HCT116 (cell line): ENCODE measurements around the gene ARPC4. TPM values are rescaled to one million over a fixed set of nuclear protein-coding genes. Genes with fewer than 3 reads are reported as not detected.

Source experiments
- ATAC-seq: fragments of 200-7000 bp; cut with Tn5 transposase; 2 replicates; pipeline ENCODE4 v1.9.1; 2020; ENCODE audit warnings: mild to moderate bottlenecking, moderate library complexity
- BruUV-seq: library from RNA; stranded (reverse); fragments of 400-500 nt; replicated peaks from 2 replicates; lab custom pipeline; 2021; lab: Mats Ljungman, UMichigan
- CTCF ChIA-PET: fragments of 300-600 bp; sonication (Branson Sonifier 250); formaldehyde crosslinking; loops from one replicate; lab custom pipeline; 2021; ENCODE audit warnings: antibody characterized with exemption; lab: Charles Lee
- POLR2A ChIA-PET: fragments of 300-600, 350-600 bp; sonication (Branson Sonifier 250); formaldehyde crosslinking; loops from one replicate; lab custom pipeline; 2021; ENCODE audit warnings: antibody characterized with exemption; lab: Charles Lee
- RAD21 ChIA-PET, 2 experiments: fragments of 300-600 bp; sonication (Branson Sonifier 250); formaldehyde crosslinking; loops; one replicate each; lab custom pipeline; 2023; ENCODE audit warnings: low total read pairs in 2 of 2; ENCODE audit not compliant: uncharacterized antibody in 2 of 2, unreplicated experiment in 2 of 2, low non-redundant PET in 1 of 2; lab: Charles Lee
- DNase-seq: peaks from one replicate; pipeline ENCODE4 v3.0.0-alpha.2; 2010; ENCODE audit warnings: low read depth, low spot score
- H2AFZ ChIP-seq: fragments of 200-600 bp; shearing (Covaris generic), sonication (generic); 2 replicates; pipeline ENCODE4 v1.6.1; 2017; ENCODE audit warnings: low read depth, mixed run types, mixed read lengths, antibody characterized with exemption, low read length; ENCODE audit not compliant: poor library complexity, severe bottlenecking
- H3K27ac ChIP-seq: 2 replicates; pipeline ENCODE4 v1.5.1; 2012; ENCODE audit warnings: low read depth, low read length
- H3K27me3 ChIP-seq: fragments of 200-600 bp; sonication (generic); 2 replicates; pipeline ENCODE4 v1.6.1; 2016; ENCODE audit warnings: mixed run types, low read length, mixed read lengths; ENCODE audit not compliant: insufficient read depth
- H3K36me3 ChIP-seq, 2 experiments: fragments of 200-500 bp in 1 of 2; fragments of 200-600 bp in 1 of 2; sonication (Bioruptor generic) in 1 of 2; sonication (generic) in 1 of 2; 2 replicates each; pipeline versions ENCODE4 v1.5.1 to v1.6.1; 2014 to 2016; ENCODE audit warnings: low read length in 2 of 2, inconsistent platforms in 1 of 2, mixed read lengths in 1 of 2, mixed run types in 1 of 2; ENCODE audit not compliant: insufficient read depth in 2 of 2, control insufficient read depth in 1 of 2
- H3K4me1 ChIP-seq, 2 experiments: fragments of 200-600 bp in 1 of 2; sonication (generic) in 1 of 2; 2 replicates each; pipeline versions ENCODE4 v1.5.1 to v1.6.1; 2012 to 2017; ENCODE audit warnings: low read length in 2 of 2, inconsistent platforms in 1 of 2, mild to moderate bottlenecking in 1 of 2, mixed read lengths in 1 of 2, mixed run types in 1 of 2, moderate library complexity in 1 of 2; ENCODE audit not compliant: insufficient read depth in 2 of 2, control insufficient read depth in 1 of 2
- H3K4me2 ChIP-seq: fragments of 200-600 bp; sonication (generic); 2 replicates; pipeline ENCODE4 v1.6.1; 2017; ENCODE audit warnings: mixed run types, low read length, mixed read lengths
- H3K4me3 ChIP-seq, 2 experiments: fragments of 200-600 bp in 1 of 2; sonication (generic) in 1 of 2; replicated peaks in 1 of 2; 2 replicates each; pipeline ENCODE4 v1.5.1; 2011 to 2016; ENCODE audit warnings: low read length in 2 of 2, control low read depth in 1 of 2, low read depth in 1 of 2, mild to moderate bottlenecking in 1 of 2, mixed read lengths in 1 of 2, mixed run types in 1 of 2
- H3K79me2 ChIP-seq: fragments of 200-600 bp; sonication (generic); 2 replicates; pipeline ENCODE4 v1.6.1; 2017; ENCODE audit warnings: mild to moderate bottlenecking, mixed run types, low read length, moderate library complexity, mixed read lengths; ENCODE audit not compliant: insufficient read depth
- H3K9ac ChIP-seq: fragments of 200-600 bp; sonication (generic); 2 replicates; pipeline ENCODE4 v1.6.1; 2016; ENCODE audit warnings: low read length, mixed read lengths
- H3K9me2 ChIP-seq: fragments of 200-600 bp; sonication (generic), shearing (Covaris generic); 2 replicates; pipeline ENCODE4 v1.6.1; 2017; ENCODE audit warnings: mixed run types, mild to moderate bottlenecking, moderate library complexity; ENCODE audit not compliant: insufficient read depth
- H3K9me3 ChIP-seq, 2 experiments: fragments of 200-500 bp in 1 of 2; fragments of 200-600 bp in 1 of 2; sonication (Bioruptor generic) in 1 of 2; sonication (generic) in 1 of 2; 2 replicates each; pipeline ENCODE4 v1.6.1; 2014 to 2017; ENCODE audit warnings: low read length in 2 of 2, mixed read lengths in 2 of 2, inconsistent platforms in 1 of 2, low read depth in 1 of 2, mild to moderate bottlenecking in 1 of 2, mixed run types in 1 of 2, moderate library complexity in 1 of 2; ENCODE audit not compliant: control insufficient read depth in 1 of 2, insufficient read depth in 1 of 2
- H4K20me1 ChIP-seq: fragments of 200-600 bp; sonication (generic), shearing (Covaris generic); 2 replicates; pipeline ENCODE4 v1.6.1; 2017; ENCODE audit warnings: mixed run types, mild to moderate bottlenecking, moderate library complexity; ENCODE audit not compliant: insufficient read depth
- CBX3 ChIP-seq: IDR thresholded peaks from 2 replicates; pipeline ENCODE4 v1.6.1; 2012; ENCODE audit warnings: low read depth
- CEBPB ChIP-seq: IDR thresholded peaks from 2 replicates; pipeline ENCODE4 v1.6.1; 2012; ENCODE audit warnings: low read depth
- EGR1 ChIP-seq: IDR thresholded peaks from 2 replicates; pipeline ENCODE4 v1.6.1; 2012; ENCODE audit warnings: low read depth
- ELF1 ChIP-seq: IDR thresholded peaks from 2 replicates; pipeline ENCODE4 v1.6.1; 2012; ENCODE audit warnings: low read depth, borderline replicate concordance
- EZH2 ChIP-seq: fragments of 200-600 bp; sonication (generic); IDR thresholded peaks from 2 replicates; pipeline ENCODE4 v1.6.1; 2017; ENCODE audit warnings: antibody characterized with exemption, mixed run types
- EZH2phosphoT487 ChIP-seq: fragments of 200-600 bp; IDR thresholded peaks from 2 replicates; pipeline ENCODE4 v1.6.1; 2018; ENCODE audit warnings: antibody characterized with exemption, borderline replicate concordance
- FOSL1 ChIP-seq: IDR thresholded peaks from 2 replicates; pipeline ENCODE4 v1.6.1; 2012; ENCODE audit warnings: low read depth
- JUND ChIP-seq: IDR thresholded peaks from 2 replicates; pipeline ENCODE4 v1.6.1; 2012
- MAX ChIP-seq: IDR thresholded peaks from 2 replicates; pipeline ENCODE4 v1.6.1; 2012
- POLR2A ChIP-seq: IDR thresholded peaks from 2 replicates; pipeline ENCODE4 v1.7.0; 2011; ENCODE audit warnings: borderline replicate concordance; ENCODE audit not compliant: insufficient read depth, insufficient read length; ENCODE audit errors: extremely low read depth
- POLR2AphosphoS5 ChIP-seq: IDR thresholded peaks from 2 replicates; pipeline ENCODE4 v1.6.1; 2011; ENCODE audit warnings: mild to moderate bottlenecking, low read depth, low read length, moderate library complexity
- RAD21 ChIP-seq: IDR thresholded peaks from 2 replicates; pipeline ENCODE4 v1.6.1; 2012; ENCODE audit warnings: low read depth, mild to moderate bottlenecking
- REST ChIP-seq: IDR thresholded peaks from 2 replicates; pipeline ENCODE4 v1.6.1; 2012; ENCODE audit warnings: low read depth
- SIN3A ChIP-seq: IDR thresholded peaks from 2 replicates; pipeline ENCODE4 v1.6.1; 2012; ENCODE audit warnings: low read depth
- SP1 ChIP-seq: IDR thresholded peaks from 2 replicates; pipeline ENCODE4 v1.6.1; 2012; ENCODE audit warnings: low read depth
- SRF ChIP-seq: IDR thresholded peaks from 2 replicates; pipeline ENCODE4 v1.6.1; 2012; ENCODE audit warnings: low read depth
- YY1 ChIP-seq: IDR thresholded peaks from 2 replicates; pipeline ENCODE4 v1.6.1; 2011; ENCODE audit warnings: low read length, low read depth, moderate library complexity, mild to moderate bottlenecking; ENCODE audit not compliant: insufficient replicate concordance; ENCODE audit errors: extremely low read depth
- ZBTB33 ChIP-seq: IDR thresholded peaks from 2 replicates; pipeline ENCODE4 v1.6.1; 2011; ENCODE audit warnings: mild to moderate bottlenecking, low read length, moderate library complexity; ENCODE audit not compliant: insufficient replicate concordance; ENCODE audit errors: extremely low read depth
- ZFX ChIP-seq: fragments of 450-650 bp; IDR thresholded peaks from 2 replicates; pipeline ENCODE4 v1.6.1; 2017
- ZNF274 ChIP-seq: fragments of 200-500 bp; sonication (Bioruptor generic); IDR thresholded peaks from 2 replicates; pipeline ENCODE4 v1.6.1; 2014; ENCODE audit warnings: mild to moderate bottlenecking, low read depth, low read length, inconsistent platforms
- intact Hi-C: fragments of 100-400 bp; cut with micrococcal nuclease; formaldehyde crosslinking; loops from 2 replicates; pipeline ENCODE4 v1.10.0; 2022
- total RNA-seq: library from RNA; stranded (reverse); gene quantifications from one replicate; pipeline ENCODE4 v1.2.1, GENCODE V29; 2021; ENCODE audit not compliant: unreplicated experiment

Gene ARPC4
- total RNA-seq, 1 experiment from 2014 or later: 110 TPM

- Histone ChIP-seq H4K20me1 (no peaks in the 10 kb centered on the region), H3K36me3 (0 out of 4 replicates have a peak, but pooled peaks cover 0 to 4% of the 10 kb centered on the region in 2 experiments), H3K4me3 (peak overlapping the region in 1 of 2 experiments; percentile 73; a peak in 1 of 4 replicates), H3K4me1 (peaks cover 4 to 24% of the 10 kb centered on the region in 2 experiments), H2AFZ (no peak overlapping the region), H3K79me2 (peaks cover 7% of the 10 kb centered on the region; the same call in 1 of the 2 replicates), H3K4me2 (peak overlapping the region; percentile 97), H3K9me2 (no peaks in the 10 kb centered on the region), H3K27ac (no peak overlapping the region), H3K9ac (peak overlapping the region; percentile 86; the same call in 1 of the 2 replicates), H3K9me3 (no peaks in the 10 kb centered on the region), H3K27me3 (no peaks in the 10 kb centered on the region)
- ChIA-PET POLR2A (no interaction called here), CTCF (no interaction called here), RAD21 (no interaction called here)
- TF ChIP-seq REST (no peak), FOSL1 (no peak), ZFX (no peak), YY1 (no peak), ELF1 (no peak), ZBTB33 (no peak), RAD21 (no peak), EGR1 (no peak), EZH2phosphoT487 (no peak), CEBPB (no peak), SP1 (no peak), CBX3 (no peak), SRF (no peak), EZH2 (no peak), POLR2A (no peak), MAX (no peak), ZNF274 (no peak), SIN3A (no peak), POLR2AphosphoS5 (no peak), JUND (no peak)
- DNase-seq (no peak), ATAC-seq (no peak)
- intact Hi-C loops: no loop called here
- no TSS peak for BruUV-seq
These were observed 24.6 kb upstream of the ARPC4 start for GRCh38 chr3:9768141-9768775.
